Prostate gland (tissue), 2 donors: ENCODE results near the gene RRAD. TPM values are rescaled to one million over a fixed set of nuclear protein-coding genes. Genes with fewer than 3 reads are reported as not detected.
A peak's percentile ranks its signal among the peaks of the same experiment; 100 is the strongest.

Source experiments
- DNase-seq: peaks from one replicate; pipeline ENCODE4 v3.0.0-alpha.2; 2019; ENCODE audit warnings: low spot score
- H3K27ac ChIP-seq, 2 donors: fragments of 200-600 bp; sonication (generic); 2 replicates each; pipeline ENCODE4 v1.5.1; 2017 to 2019
- H3K27me3 ChIP-seq: fragments of 200-600 bp; sonication (generic); replicated peaks from 2 replicates; pipeline ENCODE4 v1.5.1; 2019; ENCODE audit not compliant: insufficient read depth
- H3K36me3 ChIP-seq, 2 donors: fragments of 200-600 bp; sonication (generic); 1 replicate in 1 of 2; 2 replicates in 1 of 2; pipeline versions ENCODE4 v1.5.1 to v1.8.1; 2017 to 2019
- H3K4me1 ChIP-seq: fragments of 200-600 bp; sonication (generic); replicated peaks from 2 replicates; pipeline ENCODE4 v1.5.1; 2019
- H3K4me3 ChIP-seq, 2 donors: fragments of 200-600 bp; sonication (generic); 2 replicates each; pipeline ENCODE4 v1.5.1; 2017 to 2019
- H3K9me3 ChIP-seq: fragments of 200-600 bp; sonication (generic); 2 replicates; pipeline ENCODE4 v1.5.1; 2017
- CTCF ChIP-seq, 4 experiments: fragments of 200-600 bp in 2 of 4; fragments of 450-650 bp in 2 of 4; sonication (generic) in 2 of 4; IDR thresholded peaks; 1 replicate in 3 of 4; 2 replicates in 1 of 4; pipeline ENCODE4 v1.5.1; 2016 to 2019; ENCODE audit warnings: antibody characterized with exemption in 4 of 4, mild to moderate bottlenecking in 2 of 4, moderate library complexity in 2 of 4
- POLR2A ChIP-seq: fragments of 450-650 bp; IDR thresholded peaks from one replicate; pipeline ENCODE4 v1.6.1; 2016; ENCODE audit warnings: antibody characterized with exemption, mild to moderate bottlenecking
- POLR2AphosphoS5 ChIP-seq: sonication (generic); formaldehyde crosslinking; IDR thresholded peaks from one replicate; pipeline ENCODE4 v1.6.1; 2017; ENCODE audit warnings: antibody characterized with exemption
- WGBS: methylation state at CpG from one replicate; pipeline ENCODE4 v1.1.5; 2018; 5-methylcytosine and 5-hydroxymethylcytosine counted together
- intact Hi-C: fragments of 100-400 bp; cut with DNase I; formaldehyde crosslinking; loops from one replicate; pipeline ENCODE4 v1.14.2; 2022
- total RNA-seq, 2 donors: library from RNA; depleted of rRNA; stranded (reverse); fragments of >200 nt; gene quantifications; one replicate each; pipeline ENCODE4 v1.1.0, GENCODE V29; 2016

The RRAD gene
- total RNA-seq, 2 donors from 2014 or later: 17.0 to 37.0 TPM

GRCh38 chr16:66928702-66929388 lies 3.5 kb upstream of the RRAD start:
- peaks cover 18% of the 10 kb centered on the region for H3K4me1 ChIP-seq
- intact Hi-C loops: no loop called here
- H3K27ac ChIP-seq: no peak overlapping the region
- no peaks in the 10 kb centered on the region for H3K9me3 ChIP-seq
- no peaks in the 10 kb centered on the region for H3K36me3 ChIP-seq
- TF ChIP-seq POLR2AphosphoS5 (no peak), CTCF (IDR thresholded peaks at IDR 0.05) (no peak), POLR2A (no peak)
- DNase-seq: no peak
- whole genome bisulfite sequencing: 69% methylated on average over 10 of the region's 10 CpGs
- H3K4me3 ChIP-seq: no peak overlapping the region
- H3K27me3 ChIP-seq: no peaks in the 10 kb centered on the region

- H3K4me1 ChIP-seq: peaks cover 12% of the 10 kb centered on the region
- H3K36me3 ChIP-seq: no peaks in the 10 kb centered on the region
- 90% methylated on average over 8 of the region's 8 CpGs for WGBS
- intact Hi-C loops: no loop called here
- no peaks in the 10 kb centered on the region for H3K9me3 ChIP-seq
- no peak overlapping the region for H3K4me3 ChIP-seq
- H3K27ac ChIP-seq: no peak overlapping the region
- no peaks in the 10 kb centered on the region for H3K27me3 ChIP-seq
- TF ChIP-seq CTCF (IDR thresholded peaks at IDR 0.05) (no peak), POLR2A (no peak), POLR2AphosphoS5 (no peak)
- no peak for DNase-seq
Observed at GRCh38 chr16:66927918-66928649, 2.7 kb upstream of the RRAD start.

- no peak for TF ChIP-seq POLR2A
- no peak for TF ChIP-seq CTCF (IDR thresholded peaks at IDR 0.05)
- no peak for TF ChIP-seq POLR2AphosphoS5
- Histone ChIP-seq H3K4me3 (no peak overlapping the region), H3K4me1 (peaks cover 5% of the 10 kb centered on the region), H3K27me3 (no peaks in the 10 kb centered on the region), H3K9me3 (no peaks in the 10 kb centered on the region), H3K36me3 (no peaks in the 10 kb centered on the region), H3K27ac (no peak overlapping the region)
- 58% methylated on average over 3 of the region's 3 CpGs for WGBS
- intact Hi-C loops: no loop called here
- no peak for DNase-seq
Observed at GRCh38 chr16:66926961-66927436, 1.7 kb upstream of the RRAD start.

- intact Hi-C loops: no loop called here
- no peaks in the 10 kb centered on the region for H3K36me3 ChIP-seq
- peak overlapping the region; percentile 56 to 68 for H3K27ac ChIP-seq
- no peak for DNase-seq
- H3K27me3 ChIP-seq: no peaks in the 10 kb centered on the region
- H3K4me1 ChIP-seq: peaks cover 5% of the 10 kb centered on the region
- 57% methylated on average over 5 of the region's 5 CpGs for WGBS
- no peaks in the 10 kb centered on the region for H3K9me3 ChIP-seq
- H3K4me3 ChIP-seq: no peak overlapping the region
- TF ChIP-seq POLR2AphosphoS5: no peak
- no peak for TF ChIP-seq POLR2A
- no peak for TF ChIP-seq CTCF (IDR thresholded peaks at IDR 0.05)
Observed at GRCh38 chr16:66926171-66926947, 1.0 kb upstream of the RRAD start.
